OCI-LY3 (cell line): ENCODE data around the gene PUM1.

Experiments used
- CTCF ChIP-seq: fragments of 200-600, 300-600 bp; sonication (generic); IDR thresholded peaks from 2 replicates; pipeline ENCODE4 v1.5.1; 2014; ENCODE audit warnings: antibody characterized with exemption, low read length, low read depth
- EZH2phosphoT487 ChIP-seq: fragments of 200-600 bp; shearing (Covaris generic); IDR thresholded peaks from 2 replicates; pipeline ENCODE4 v1.6.1; 2018; ENCODE audit warnings: antibody characterized with exemption, mixed run types, low read depth

DNA sequence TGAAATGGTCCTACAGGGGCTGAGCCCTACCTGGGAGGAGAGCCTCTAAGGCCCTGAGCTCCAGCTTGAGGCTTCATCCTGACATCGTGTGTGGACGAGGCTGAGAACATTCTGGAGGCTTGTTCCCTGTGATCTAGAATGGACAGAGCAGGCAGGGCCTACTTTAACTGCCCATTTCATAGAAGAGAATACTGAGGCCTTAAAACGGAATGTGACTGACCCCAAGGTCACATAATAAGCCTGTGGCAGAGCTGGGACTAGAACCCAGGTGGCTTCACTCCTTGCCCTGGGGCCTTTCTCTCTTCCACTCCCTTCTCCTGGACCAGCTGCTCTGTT, 151.0 kb downstream of the PUM1 start:
- TF ChIP-seq EZH2phosphoT487 (no peak), CTCF (no peak)
